Tibial nerve (tissue), 4 donors: ENCODE measurements around the gene TBC1D22B. TPM values are rescaled to one million over a fixed set of nuclear protein-coding genes. Genes with fewer than 3 reads are reported as not detected.

Experiments
- DNase-seq, 2 donors: peaks; one replicate each; pipeline ENCODE4 v3.0.0-alpha.2; 2019; ENCODE audit warnings: low spot score in 2 of 2
- H3K27ac ChIP-seq, 4 donors: fragments of 200-600 bp; sonication (generic) in 3 of 4; one replicate each; pipeline ENCODE4 v1.5.1; 2017 to 2019; ENCODE audit warnings: mild to moderate bottlenecking in 1 of 4
- H3K27me3 ChIP-seq, 2 donors: fragments of 200-600 bp; sonication (generic) in 1 of 2; one replicate each; pipeline versions ENCODE4 v1.5.1 to v1.6.0; 2017 to 2019
- H3K36me3 ChIP-seq, 3 donors: fragments of 200-600 bp; sonication (generic); one replicate each; pipeline ENCODE4 v1.5.1; 2018 to 2019
- H3K4me1 ChIP-seq, 4 donors: fragments of 200-600 bp; sonication (generic) in 3 of 4; one replicate each; pipeline ENCODE4 v1.5.1; 2017 to 2019
- H3K4me3 ChIP-seq, 4 donors: fragments of 200-600 bp; sonication (generic) in 3 of 4; one replicate each; pipeline ENCODE4 v1.5.1; 2017 to 2019; ENCODE audit warnings: mild to moderate bottlenecking in 1 of 4, moderate library complexity in 1 of 4
- H3K9me3 ChIP-seq, 4 donors: fragments of 200-600 bp; sonication (generic) in 3 of 4; one replicate each; pipeline ENCODE4 v1.5.1; 2017 to 2019
- CTCF ChIP-seq, 5 experiments: fragments of 200-600 bp in 3 of 5; fragments of 450-650 bp in 2 of 5; sonication (generic) in 3 of 5; IDR thresholded peaks; one replicate each; pipeline ENCODE4 v1.5.1; 2016 to 2019; ENCODE audit warnings: antibody characterized with exemption in 5 of 5, mild to moderate bottlenecking in 3 of 5, moderate library complexity in 2 of 5
- EP300 ChIP-seq, 2 donors: sonication (generic); formaldehyde crosslinking; IDR thresholded peaks; one replicate each; pipeline ENCODE4 v1.6.1; 2017; ENCODE audit warnings: antibody characterized with exemption in 2 of 2, mild to moderate bottlenecking in 1 of 2
- POLR2A ChIP-seq, 2 donors: fragments of 450-650 bp; IDR thresholded peaks; one replicate each; pipeline ENCODE4 v1.6.1; 2017; ENCODE audit warnings: antibody characterized with exemption in 2 of 2, mild to moderate bottlenecking in 2 of 2, moderate library complexity in 2 of 2
- WGBS, 2 donors: methylation state at CpG; one replicate each; pipeline ENCODE4 v1.1.5; 2018; 5-methylcytosine and 5-hydroxymethylcytosine counted together
- total RNA-seq, 4 donors: library from RNA; depleted of rRNA; stranded (reverse); fragments of >200 nt; gene quantifications; one replicate each; pipeline ENCODE4 v1.1.0, GENCODE V29; 2016

Gene TBC1D22B
- total RNA-seq, 4 donors from 2014 or later = 5.1 to 9.4 (median 7.7) TPM

- H3K27me3 ChIP-seq = no peaks in the 10 kb centered on the region
- TF ChIP-seq CTCF (IDR thresholded peaks at IDR 0.05) = no peak
- TF ChIP-seq POLR2A (IDR thresholded peaks at IDR 0.05) = no peak
- TF ChIP-seq EP300 (IDR thresholded peaks at IDR 0.05) = no peak
- H3K4me1 ChIP-seq = no peaks in the 10 kb centered on the region
These were observed 25.0 kb upstream of the TBC1D22B start for GRCh38 chr6:37232430-37233017.

DNA sequence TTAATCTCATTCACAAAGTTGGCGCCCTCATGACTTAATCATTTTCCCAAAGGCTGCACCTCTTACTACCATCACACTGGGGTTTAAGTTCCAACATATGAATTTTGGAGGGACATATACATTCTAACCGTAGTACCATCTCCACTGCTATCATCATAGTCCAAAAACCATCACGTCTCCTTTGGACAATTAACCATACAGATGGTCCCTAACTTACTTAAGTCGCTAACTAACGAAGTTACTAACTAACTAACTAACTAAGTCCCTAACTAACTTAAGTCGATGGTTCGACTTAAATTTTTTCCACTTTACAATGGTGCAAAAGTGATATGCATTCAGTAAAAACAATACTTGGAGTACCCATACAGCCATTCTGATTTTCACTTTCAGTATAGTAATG is 24.0 kb upstream of the TBC1D22B start:
- no peaks in the 10 kb centered on the region for H3K9me3 ChIP-seq
- no peaks in the 10 kb centered on the region for H3K36me3 ChIP-seq
- H3K27me3 ChIP-seq = no peaks in the 10 kb centered on the region
- 79 to 83% methylated on average over 7 of the region's 7 CpGs for WGBS, 2 donors
- TF ChIP-seq EP300 (IDR thresholded peaks at IDR 0.05) (no peak), POLR2A (IDR thresholded peaks at IDR 0.05) (no peak), CTCF (IDR thresholded peaks at IDR 0.05) (no peak)
- no peak overlapping the region for H3K27ac ChIP-seq
- H3K4me3 ChIP-seq = no peak overlapping the region
- H3K4me1 ChIP-seq = no peaks in the 10 kb centered on the region
- DNase-seq = no peak

More at GRCh38 chr6:37232430-37233017, 25.0 kb upstream of the TBC1D22B start:
- Histone ChIP-seq H3K27ac (no peak overlapping the region), H3K9me3 (no peaks in the 10 kb centered on the region), H3K4me3 (no peak overlapping the region), H3K36me3 (no peaks in the 10 kb centered on the region)
- WGBS, 2 donors = 82 to 86% methylated on average over 5 of the region's 5 CpGs
- DNase-seq = no peak

DNA sequence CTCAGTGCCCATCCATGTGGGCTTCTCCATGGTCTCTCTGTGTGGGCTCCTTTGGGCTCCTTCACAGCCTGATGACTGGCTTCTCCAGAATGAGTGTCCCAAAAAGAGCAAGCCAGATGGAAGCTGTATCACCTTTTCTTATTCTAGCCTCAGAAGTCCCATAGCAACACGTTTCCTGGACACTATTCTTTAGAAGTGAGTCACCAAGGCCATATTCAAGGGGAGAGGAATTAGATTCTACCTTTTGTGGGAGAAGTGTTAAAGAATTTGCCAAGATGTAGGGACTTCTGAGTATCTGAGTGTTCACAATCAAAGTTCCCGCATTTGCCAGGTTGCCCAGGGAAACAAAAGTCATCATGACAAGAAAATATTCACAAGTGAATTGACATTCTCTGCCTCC is 20.7 kb upstream of the TBC1D22B start:
- no peaks in the 10 kb centered on the region for H3K27me3 ChIP-seq
- no peaks in the 10 kb centered on the region for H3K9me3 ChIP-seq
- H3K36me3 ChIP-seq = no peaks in the 10 kb centered on the region
- TF ChIP-seq POLR2A (IDR thresholded peaks at IDR 0.05) (no peak), EP300 (IDR thresholded peaks at IDR 0.05) (no peak), CTCF (IDR thresholded peaks at IDR 0.05) (no peak)
- no peak overlapping the region for H3K27ac ChIP-seq
- no peak overlapping the region for H3K4me3 ChIP-seq
- 64 to 73% methylated on average over 2 of the region's 2 CpGs for WGBS, 2 donors
- peaks cover 0 to 21% (median 2%) of the 10 kb centered on the region in 4 donors for H3K4me1 ChIP-seq
- no peak for DNase-seq

DNA sequence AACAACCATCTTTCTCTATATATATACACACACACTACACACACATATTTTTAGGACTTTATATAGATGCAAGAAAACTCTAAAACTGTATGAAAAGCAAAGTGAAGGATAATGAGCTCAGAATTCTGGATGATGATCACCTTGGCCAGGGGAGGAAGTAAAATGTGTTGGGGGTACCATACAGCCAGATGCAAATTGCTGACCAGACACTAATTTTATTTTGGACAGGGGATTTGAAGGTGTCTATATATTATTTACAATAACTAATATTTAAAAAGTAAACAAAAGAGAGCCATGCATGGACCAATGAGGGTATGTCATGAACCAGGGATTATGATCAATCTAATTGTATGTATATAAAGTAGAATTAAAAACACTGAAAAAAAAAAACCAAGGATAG is 19.8 kb upstream of the TBC1D22B start:
- Histone ChIP-seq H3K4me3 (no peak overlapping the region), H3K27ac (no peak overlapping the region), H3K9me3 (no peaks in the 10 kb centered on the region), H3K36me3 (no peaks in the 10 kb centered on the region), H3K27me3 (no peaks in the 10 kb centered on the region), H3K4me1 (peaks cover 0 to 28% (median 4%) of the 10 kb centered on the region in 4 donors)
- no peak for DNase-seq
- TF ChIP-seq CTCF (IDR thresholded peaks at IDR 0.05) = no peak
- no peak for TF ChIP-seq POLR2A (IDR thresholded peaks at IDR 0.05)
- TF ChIP-seq EP300 (IDR thresholded peaks at IDR 0.05) = no peak

DNA sequence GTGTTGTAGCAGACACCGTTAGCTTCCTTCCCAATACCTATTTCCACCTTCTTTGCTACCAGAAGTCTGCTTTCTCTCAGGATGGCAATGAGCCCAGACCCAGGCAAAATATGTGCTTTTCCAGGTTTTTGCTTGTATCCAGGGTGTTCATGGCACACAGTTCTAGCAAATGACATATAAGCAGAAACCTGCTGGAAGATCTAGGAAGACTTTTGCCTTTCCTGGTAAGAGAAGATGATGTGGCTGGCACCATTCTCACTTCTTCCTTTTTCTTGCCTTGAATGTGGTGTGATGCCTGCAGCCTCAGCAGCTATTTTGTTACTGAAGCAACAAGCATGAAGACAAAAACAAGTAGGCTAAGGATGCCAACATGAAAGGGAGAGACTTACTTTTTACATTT is 19.2 kb upstream of the TBC1D22B start:
- H3K27ac ChIP-seq = no peak overlapping the region
- H3K9me3 ChIP-seq = no peaks in the 10 kb centered on the region
- no peak overlapping the region for H3K4me3 ChIP-seq
- WGBS, 2 donors = 90 to 91% methylated on average over 1 of the region's 1 CpG
- no peak for TF ChIP-seq CTCF (IDR thresholded peaks at IDR 0.05)
- TF ChIP-seq POLR2A (IDR thresholded peaks at IDR 0.05) = no peak
- no peak for TF ChIP-seq EP300 (IDR thresholded peaks at IDR 0.05)
- H3K27me3 ChIP-seq = no peaks in the 10 kb centered on the region
- no peaks in the 10 kb centered on the region for H3K36me3 ChIP-seq
- peaks cover 0 to 34% (median 6%) of the 10 kb centered on the region in 4 donors for H3K4me1 ChIP-seq
- DNase-seq = no peak
